ENCODE results near the gene PLPP3. TPM values are rescaled to one million over a fixed set of nuclear protein-coding genes. Genes with fewer than 3 reads are reported as not detected.

The PLPP3 gene
- total RNA-seq, 1 donor from 2014 or later = 198 TPM

DNA sequence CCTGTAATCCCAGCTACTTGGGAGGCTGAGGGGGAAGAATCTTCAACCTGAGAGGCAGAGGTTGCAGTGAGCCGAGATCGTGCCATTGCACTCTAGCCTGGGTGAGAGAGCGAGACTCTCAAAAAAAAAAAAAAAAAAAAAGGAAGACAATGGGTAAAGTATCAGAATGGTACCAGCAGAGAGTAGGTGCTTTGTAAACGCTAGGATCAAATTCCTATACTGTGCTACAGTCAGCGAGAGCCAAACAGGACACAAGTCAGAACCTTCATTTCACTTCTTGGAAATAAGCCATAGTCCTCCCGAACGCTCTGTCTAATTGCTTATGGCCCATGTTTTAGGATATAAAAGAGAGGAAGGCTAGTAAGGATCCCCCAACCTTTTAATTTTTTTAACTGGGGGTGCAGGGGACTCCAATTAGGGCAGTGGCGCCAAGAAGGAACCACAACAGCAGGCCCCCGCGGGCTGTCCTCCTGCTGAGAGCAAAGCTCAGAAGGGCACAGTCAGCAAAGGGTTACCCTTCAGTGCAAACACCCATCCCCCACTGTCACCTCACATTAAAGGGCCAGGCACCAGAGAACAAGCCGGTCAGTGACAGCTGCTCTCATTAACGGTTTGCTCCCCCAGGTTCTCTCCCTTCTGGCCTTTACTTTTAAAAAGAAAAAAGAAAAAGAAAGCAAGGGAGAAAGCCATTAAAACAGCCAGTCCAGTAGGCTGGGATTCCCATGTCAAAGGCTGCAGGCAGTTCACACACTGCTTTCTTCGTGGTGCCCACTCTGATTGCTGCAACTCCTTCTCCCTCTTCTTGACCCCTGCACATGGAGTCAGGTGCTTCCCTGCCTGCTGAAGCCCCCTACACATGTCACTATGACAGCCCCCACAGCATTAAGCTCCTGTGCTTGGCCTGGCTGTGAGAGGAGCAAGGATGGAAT is 69.4 kb downstream of the PLPP3 start:
- intact Hi-C loops (cut with DNase I) = no loop called here
- DNase-seq (ENCODE audit: low spot score) (no peak), ATAC-seq (no peak)

DNA sequence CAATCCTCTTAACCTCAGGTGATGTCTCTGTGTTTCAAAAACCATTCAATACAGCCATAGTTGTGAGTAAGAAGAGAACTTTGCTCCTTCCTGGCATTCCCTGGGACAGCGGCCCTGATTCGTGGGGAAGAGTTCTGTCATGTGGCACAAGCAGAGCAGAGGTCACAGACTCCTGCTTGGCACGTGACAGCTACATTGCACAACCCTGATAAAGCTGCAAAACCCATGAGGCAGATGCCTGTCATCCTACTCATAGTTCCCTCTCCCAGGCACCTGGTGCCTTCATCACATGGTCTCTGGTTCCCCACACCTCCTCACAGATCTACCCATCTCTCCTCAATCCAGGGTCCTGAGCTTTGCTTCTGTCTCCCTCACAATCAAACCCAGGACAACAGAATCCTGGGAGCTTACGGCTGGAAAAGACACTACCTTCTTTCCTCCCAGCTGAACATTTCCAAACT is 70.8 kb downstream of the PLPP3 start:
- peak; percentile 73 for ATAC-seq
- intact Hi-C loops (cut with DNase I) = no loop called here
- DNase-seq (ENCODE audit: low spot score) = peak; percentile 70

DNA sequence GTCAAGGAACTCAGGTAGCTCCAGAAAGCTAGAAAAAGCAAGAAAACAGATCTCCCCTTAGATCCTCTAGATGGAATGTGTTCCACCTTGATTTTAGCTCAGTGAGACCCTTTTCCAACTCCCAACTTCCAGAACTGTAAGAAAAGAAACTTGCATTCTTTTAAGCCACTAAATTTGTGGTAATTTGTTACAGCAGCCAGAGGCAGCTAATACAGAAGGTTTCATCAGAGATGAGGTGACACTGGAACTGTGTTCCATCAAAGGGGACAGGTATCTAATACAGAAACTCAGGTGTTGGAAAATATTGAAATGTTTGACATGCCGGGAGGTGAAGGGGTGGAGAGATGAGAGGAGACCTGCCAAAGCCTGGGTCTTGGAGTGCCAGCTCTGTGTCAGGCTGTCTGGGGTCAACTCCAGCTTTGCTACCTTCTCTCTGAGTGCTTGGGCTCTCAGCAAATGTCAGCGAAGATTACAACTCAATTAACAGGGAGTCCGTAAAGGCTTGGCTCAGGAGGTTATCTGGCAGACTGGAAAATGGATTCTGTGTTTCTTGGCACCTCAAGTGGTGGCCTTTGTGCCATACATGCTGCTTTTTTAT is 71.3 kb downstream of the PLPP3 start:
- DNase-seq (ENCODE audit: low spot score) = no peak
- intact Hi-C loops (cut with DNase I) = no loop called here
- ATAC-seq = no peak

DNA sequence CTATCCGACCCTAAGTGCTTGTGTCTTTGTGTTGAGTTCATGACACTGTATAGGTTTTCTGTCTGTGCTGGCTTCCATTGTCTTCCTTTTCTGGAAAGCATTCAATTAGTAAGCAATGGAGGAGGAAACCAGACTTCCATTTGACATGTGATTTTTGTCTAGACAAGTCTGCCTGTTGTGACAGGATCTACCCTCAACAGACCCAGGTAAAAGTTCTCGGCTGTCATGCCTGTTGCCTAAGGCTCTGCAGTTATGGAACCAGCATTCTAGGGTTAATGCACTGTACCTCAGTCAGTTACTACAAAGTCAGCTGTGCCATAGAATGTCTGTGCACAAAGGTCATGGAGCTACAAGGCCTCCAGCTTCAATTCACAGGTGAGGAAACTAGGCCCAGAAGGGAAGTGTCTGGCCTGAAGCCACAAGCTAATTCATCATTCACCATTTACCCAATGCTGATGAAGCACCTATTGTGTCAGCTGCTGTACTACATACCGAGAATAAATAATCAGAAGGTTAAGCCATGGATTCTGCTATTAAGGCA is 72.3 kb downstream of the PLPP3 start:
- no peak for ATAC-seq
- DNase-seq (ENCODE audit: low spot score) = no peak
- intact Hi-C loops (cut with DNase I) = no loop called here

GRCh38 chr1:56505792-56506743 is 73.3 kb downstream of the PLPP3 start:
- DNase-seq (ENCODE audit: low spot score) (no peak), ATAC-seq (peak; percentile 10)
- intact Hi-C loops (cut with DNase I) = no loop called here

- ATAC-seq = no peak
- intact Hi-C loops (cut with DNase I) = no loop called here
- no peak for DNase-seq (ENCODE audit: low spot score)
Measured at GRCh38 chr1:56502700-56503245, 76.6 kb downstream of the PLPP3 start.

- intact Hi-C loops (cut with DNase I) = no loop called here
- ATAC-seq (peak; percentile 54), DNase-seq (ENCODE audit: low spot score) (no peak)
Measured at GRCh38 chr1:56501888-56502287, 77.5 kb downstream of the PLPP3 start.

DNA sequence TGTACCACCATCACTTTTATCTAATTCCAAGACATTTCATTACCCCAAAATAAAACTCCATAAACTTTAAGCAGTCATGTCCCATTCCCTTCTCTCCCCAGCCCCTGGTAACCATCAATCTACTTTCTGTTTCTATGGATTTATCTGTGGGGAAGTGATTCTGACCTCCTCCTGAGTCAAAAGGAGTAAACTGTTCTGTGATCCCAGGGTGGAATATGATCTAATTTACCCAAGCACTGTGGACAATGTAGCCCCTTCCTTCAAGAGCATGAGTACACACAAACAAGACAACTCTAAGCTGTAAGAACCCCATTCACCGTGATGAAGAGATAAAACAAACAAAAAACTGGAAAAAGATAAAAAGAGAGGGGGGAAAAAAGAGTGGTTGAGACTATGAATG is 77.9 kb downstream of the PLPP3 start:
- ATAC-seq (no peak), DNase-seq (ENCODE audit: low spot score) (no peak)
- intact Hi-C loops (cut with DNase I) = no loop called here

GRCh38 chr1:56496821-56497772 is 82.3 kb downstream of the PLPP3 start:
- ATAC-seq (no peak), DNase-seq (ENCODE audit: low spot score) (no peak)
- intact Hi-C loops (cut with DNase I) = no loop called here

GRCh38 chr1:56496158-56496557 is 83.2 kb downstream of the PLPP3 start:
- no peak for ATAC-seq
- DNase-seq (ENCODE audit: low spot score) = no peak
- intact Hi-C loops (cut with DNase I) = no loop called here

GRCh38 chr1:56495538-56495937 is 83.8 kb downstream of the PLPP3 start:
- intact Hi-C loops (cut with DNase I) = no loop called here
- DNase-seq (ENCODE audit: low spot score) = no peak

DNA sequence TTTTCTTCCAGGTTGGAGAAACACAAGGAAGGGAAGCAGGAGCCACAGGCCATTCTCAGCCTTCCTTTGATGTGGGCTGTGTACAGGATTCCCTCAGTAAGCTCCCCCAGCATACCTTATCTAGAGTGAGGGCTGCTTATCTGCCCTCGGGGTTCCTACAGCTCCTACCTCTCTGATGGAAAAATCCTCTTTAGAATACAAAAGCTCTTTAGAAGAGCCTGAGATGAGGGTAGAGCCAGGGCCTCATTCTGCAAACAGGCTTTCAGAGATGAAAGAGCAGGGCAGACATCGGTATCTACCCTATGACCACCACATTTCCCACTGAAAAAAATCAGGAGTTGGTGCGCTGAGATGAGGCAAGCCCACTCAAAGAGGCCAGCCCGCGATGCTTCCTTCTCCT is 85.1 kb downstream of the PLPP3 start:
- DNase-seq (ENCODE audit: low spot score) = no peak
- intact Hi-C loops (cut with DNase I) = no loop called here
- ATAC-seq = no peak

More at GRCh38 chr1:56495538-56495937, 83.8 kb downstream of the PLPP3 start:
- no peak for ATAC-seq

DNA sequence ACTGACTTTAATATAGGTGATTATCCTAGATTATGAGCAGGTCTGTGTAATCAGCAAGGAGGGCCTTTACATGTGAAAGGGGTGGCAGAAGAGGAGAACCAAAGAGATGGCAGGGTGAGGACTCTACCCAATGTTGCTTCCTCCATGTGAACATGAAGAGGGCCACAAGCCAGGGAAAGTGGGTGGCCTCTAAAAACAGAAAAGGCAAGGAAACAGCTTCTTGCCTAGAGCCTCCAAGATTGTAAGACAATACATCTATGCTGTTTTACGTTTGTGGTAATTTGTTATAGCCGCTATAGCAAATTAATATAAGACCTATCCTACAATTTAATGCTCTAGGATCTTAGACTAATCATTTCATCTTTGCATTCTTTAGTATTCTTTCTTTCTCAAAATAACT is 85.5 kb downstream of the PLPP3 start:
- DNase-seq (ENCODE audit: low spot score) (no peak), ATAC-seq (no peak)
- intact Hi-C loops (cut with DNase I) = no loop called here

- DNase-seq (ENCODE audit: low spot score) (no peak), ATAC-seq (peak; percentile 79)
- intact Hi-C loops (cut with DNase I) = no loop called here
Measured at GRCh38 chr1:56491441-56491840, 87.9 kb downstream of the PLPP3 start.

GRCh38 chr1:56490619-56491018 is 88.7 kb downstream of the PLPP3 start:
- intact Hi-C loops (cut with DNase I) = no loop called here
- DNase-seq (ENCODE audit: low spot score) (no peak), ATAC-seq (no peak)

DNA sequence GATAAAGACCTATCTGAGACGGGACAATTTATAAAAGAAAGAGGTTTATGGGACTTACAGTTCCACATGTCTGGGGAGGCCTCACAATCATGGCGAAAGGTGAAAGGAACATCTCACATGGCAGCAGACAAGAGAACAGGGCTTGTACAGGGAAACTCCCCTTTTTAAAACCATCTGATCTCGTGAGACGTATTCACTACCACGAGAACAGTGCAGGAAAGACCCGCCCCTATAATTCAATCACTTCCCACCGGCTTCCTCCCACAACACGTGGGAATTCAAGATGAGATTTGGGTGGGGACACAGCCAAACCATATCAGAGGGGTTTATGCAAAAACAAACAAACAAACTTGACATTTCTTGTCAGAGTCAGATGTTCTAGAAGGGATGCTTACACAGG is 89.7 kb downstream of the PLPP3 start:
- DNase-seq (ENCODE audit: low spot score) (no peak), ATAC-seq (peak; percentile 8)
- intact Hi-C loops (cut with DNase I) = no loop called here

DNA sequence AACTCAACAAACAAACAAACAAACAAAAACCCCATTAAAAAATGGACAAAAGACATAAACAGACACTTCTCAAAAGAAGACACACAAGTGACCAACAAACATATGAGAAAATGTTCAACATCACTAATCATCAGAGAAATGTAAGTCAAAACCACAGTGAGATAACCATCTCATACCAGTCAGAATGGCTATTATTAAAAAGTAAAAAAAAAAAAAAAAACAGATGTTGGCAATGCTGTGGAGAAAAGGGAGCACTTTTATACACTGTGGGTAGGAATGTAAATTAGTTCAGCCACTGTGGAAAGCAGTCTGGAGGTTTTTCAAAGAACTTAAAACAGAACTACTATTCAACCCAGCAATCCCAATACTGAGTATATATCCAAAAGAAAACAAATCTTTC is 94.7 kb downstream of the PLPP3 start:
- intact Hi-C loops (cut with DNase I) = no loop called here
- DNase-seq (ENCODE audit: low spot score) = no peak
- no peak for ATAC-seq

- intact Hi-C loops (cut with DNase I) = no loop called here
- ATAC-seq = no peak
Measured at GRCh38 chr1:56483104-56483503, 96.3 kb downstream of the PLPP3 start.

More at GRCh38 chr1:56483104-56483503, 96.3 kb downstream of the PLPP3 start:
- DNase-seq (ENCODE audit: low spot score) = no peak
